Naive thymus-derived CD8-positive, alpha-beta T cell (primary cell): ENCODE results near the gene KCNIP4. TPM values are rescaled to one million over a fixed set of nuclear protein-coding genes. Genes with fewer than 3 reads are reported as not detected.

Source experiments
- ATAC-seq, 2 donors: fragments of 150-1000 bp; cut with Tn5 transposase in 1 of 2; sonication (Bioruptor Pico), chemical (Tn5 transposase) in 1 of 2; 1 replicate in 1 of 2; 2 replicates in 1 of 2; pipeline ENCODE4 v1.10.0; 2021; ENCODE audit warnings: mild to moderate bottlenecking in 2 of 2, moderate library complexity in 2 of 2
- POLR2A ChIA-PET: fragments of 350-600 bp; sonication (Branson Sonifier 250); formaldehyde crosslinking; loops from one replicate; lab custom pipeline; 2021; ENCODE audit warnings: antibody characterized with exemption; lab: Charles Lee
- DNase-seq, 10 donors: peaks; one replicate each; pipeline versions ENCODE4 v3.0.0 to v3.0.0-alpha.2; 2020 to 2022
- H3K27ac Mint-ChIP-seq, 10 donors: one replicate each; pipeline ENCODE4 v1.8.0; 2020 to 2022; ENCODE audit warnings: mild to moderate bottlenecking in 10 of 10, mixed read lengths in 10 of 10, moderate library complexity in 4 of 10, inconsistent platforms in 1 of 10
- H3K27me3 Mint-ChIP-seq, 5 donors: one replicate each; pipeline ENCODE4 v1.8.0; 2021 to 2022; ENCODE audit warnings: mixed read lengths in 5 of 5
- H3K36me3 Mint-ChIP-seq, 3 donors: one replicate each; pipeline ENCODE4 v1.8.0; 2020 to 2022; ENCODE audit warnings: mixed read lengths in 3 of 3, mild to moderate bottlenecking in 2 of 3, inconsistent platforms in 1 of 3
- H3K4me1 Mint-ChIP-seq, 4 donors: one replicate each; pipeline ENCODE4 v1.8.0; 2021 to 2022; ENCODE audit warnings: mixed read lengths in 4 of 4
- H3K4me3 Mint-ChIP-seq, 10 donors: one replicate each; pipeline ENCODE4 v1.8.0; 2020 to 2022; ENCODE audit warnings: mild to moderate bottlenecking in 10 of 10, mixed read lengths in 10 of 10, moderate library complexity in 6 of 10, inconsistent platforms in 1 of 10
- H3K9me3 Mint-ChIP-seq, 9 donors: one replicate each; pipeline ENCODE4 v1.8.0; 2020 to 2022; ENCODE audit warnings: mixed read lengths in 9 of 9, mild to moderate bottlenecking in 3 of 9, inconsistent platforms in 1 of 9, moderate library complexity in 1 of 9
- polyA plus RNA-seq, 3 donors: library from polyadenylated mRNA; unstranded; fragments of 300-500 nt; fragmentation: Illumina TruSeq; gene quantifications; one replicate each; pipeline ENCODE4 v1.2.3, GENCODE V29; 2021
- total RNA-seq, 8 experiments: library from RNA in 2 of 8; stranded (reverse) in 2 of 8; gene quantifications; one replicate each; pipeline ENCODE4 v1.2.3 and lab custom pipeline; 2021 to 2026

KCNIP4 gene
- total and polyA plus RNA-seq, 5 experiments from 2014 or later, result 0.19 to 0.36 TPM; not detected in 3

GRCh38 chr4:21819086-21819485 lies 129.5 kb downstream of the KCNIP4 start:
- Mint-ChIP-seq H3K36me3 (peaks cover 0 to 10% (median 2%) of the 10 kb centered on the region in 3 donors), H3K27me3 (peaks cover 0 to 6% (median 0%) of the 10 kb centered on the region in 5 donors), H3K9me3 (peaks cover 9 to 38% (median 23%) of the 10 kb centered on the region in 9 donors), H3K27ac (no peak overlapping the region), H3K4me3 (no peak overlapping the region), H3K4me1 (no peaks in the 10 kb centered on the region)
- DNase-seq, result no peak
- POLR2A ChIA-PET, result no interaction called here
- ATAC-seq, result no peak

- Mint-ChIP-seq H3K27me3 (no peaks in the 10 kb centered on the region), H3K27ac (no peak overlapping the region), H3K36me3 (peaks cover 0 to 10% (median 2%) of the 10 kb centered on the region in 3 donors), H3K4me1 (no peaks in the 10 kb centered on the region), H3K9me3 (peaks cover 10 to 38% (median 23%) of the 10 kb centered on the region in 9 donors), H3K4me3 (no peak overlapping the region)
- ATAC-seq (no peak), DNase-seq (no peak)
- POLR2A ChIA-PET, result no interaction called here
These were observed 132.8 kb downstream of the KCNIP4 start for GRCh38 chr4:21815651-21816377.

- H3K4me3 Mint-ChIP-seq, result no peak overlapping the region
- peaks cover 0 to 2% (median 0%) of the 10 kb centered on the region in 3 donors for H3K36me3 Mint-ChIP-seq
- H3K27ac Mint-ChIP-seq, result no peak overlapping the region
- peaks cover 0 to 2% (median 0%) of the 10 kb centered on the region in 5 donors for H3K27me3 Mint-ChIP-seq
- peaks cover 0 to 12% (median 4%) of the 10 kb centered on the region in 9 donors for H3K9me3 Mint-ChIP-seq
- POLR2A ChIA-PET, result no interaction called here
- ATAC-seq (no peak), DNase-seq (no peak)
- H3K4me1 Mint-ChIP-seq, result no peaks in the 10 kb centered on the region
These were observed 137.0 kb downstream of the KCNIP4 start for GRCh38 chr4:21811565-21811964.

- ATAC-seq (no peak), DNase-seq (no peak)
- POLR2A ChIA-PET, result no interaction called here
- peaks cover 0 to 6% (median 0%) of the 10 kb centered on the region in 5 donors for H3K27me3 Mint-ChIP-seq
- H3K27ac Mint-ChIP-seq, result no peak overlapping the region
- peaks cover 0 to 2% (median 0%) of the 10 kb centered on the region in 9 donors for H3K9me3 Mint-ChIP-seq
- no peaks in the 10 kb centered on the region for H3K36me3 Mint-ChIP-seq
- H3K4me1 Mint-ChIP-seq, result no peaks in the 10 kb centered on the region
- no peak overlapping the region for H3K4me3 Mint-ChIP-seq
These were observed 141.6 kb downstream of the KCNIP4 start for GRCh38 chr4:21806991-21807390.

GRCh38 chr4:21802406-21802805 lies 146.2 kb downstream of the KCNIP4 start:
- ATAC-seq (no peak), DNase-seq (no peak)
- Mint-ChIP-seq H3K27ac (no peak overlapping the region), H3K9me3 (peaks cover 0 to 2% (median 0%) of the 10 kb centered on the region in 9 donors), H3K4me1 (no peaks in the 10 kb centered on the region), H3K36me3 (no peaks in the 10 kb centered on the region), H3K4me3 (no peak overlapping the region), H3K27me3 (peaks cover 0 to 4% (median 0%) of the 10 kb centered on the region in 5 donors)
- POLR2A ChIA-PET, result no interaction called here

- Mint-ChIP-seq H3K9me3 (peaks cover 0 to 2% (median 0%) of the 10 kb centered on the region in 9 donors), H3K27ac (no peak overlapping the region), H3K36me3 (no peaks in the 10 kb centered on the region), H3K27me3 (peaks cover 0 to 4% (median 0%) of the 10 kb centered on the region in 5 donors), H3K4me1 (no peaks in the 10 kb centered on the region), H3K4me3 (no peak overlapping the region)
- no peak for ATAC-seq
- POLR2A ChIA-PET, result no interaction called here
- DNase-seq, result no peak
These were observed 146.7 kb downstream of the KCNIP4 start for GRCh38 chr4:21801661-21802385.

- POLR2A ChIA-PET, result no interaction called here
- peak in 2 of 10 donors; percentile 40 to 62 for DNase-seq
- peaks cover 0 to 2% (median 0%) of the 10 kb centered on the region in 5 donors for H3K27me3 Mint-ChIP-seq
- H3K36me3 Mint-ChIP-seq, result no peaks in the 10 kb centered on the region
- H3K4me1 Mint-ChIP-seq, result peaks cover 0 to 3% (median 0%) of the 10 kb centered on the region in 4 donors
- peaks cover 0 to 3% (median 0%) of the 10 kb centered on the region in 9 donors for H3K9me3 Mint-ChIP-seq
- ATAC-seq, result peak; percentile 32 to 83
- H3K27ac Mint-ChIP-seq, result peak overlapping the region in 2 of 10 donors; percentile 25 to 83
- no peak overlapping the region for H3K4me3 Mint-ChIP-seq
These were observed 153.5 kb downstream of the KCNIP4 start for GRCh38 chr4:21795091-21795490.

GRCh38 chr4:21792736-21793135 lies 155.8 kb downstream of the KCNIP4 start:
- no peak for DNase-seq
- Mint-ChIP-seq H3K27me3 (peaks cover 0 to 2% (median 0%) of the 10 kb centered on the region in 5 donors), H3K4me3 (no peak overlapping the region), H3K4me1 (peaks cover 0 to 3% (median 0%) of the 10 kb centered on the region in 4 donors), H3K9me3 (peaks cover 0 to 3% (median 0%) of the 10 kb centered on the region in 9 donors), H3K36me3 (no peaks in the 10 kb centered on the region), H3K27ac (no peak overlapping the region)
- no peak for ATAC-seq
- POLR2A ChIA-PET, result no interaction called here

- DNase-seq, result peak in 3 of 10 donors; percentile 9 to 24 (median 16)
- no peak overlapping the region for H3K27ac Mint-ChIP-seq
- H3K4me1 Mint-ChIP-seq, result peaks cover 0 to 2% (median 0%) of the 10 kb centered on the region in 4 donors
- ATAC-seq, result no peak
- H3K4me3 Mint-ChIP-seq, result no peak overlapping the region
- peaks cover 0 to 1% (median 0%) of the 10 kb centered on the region in 9 donors for H3K9me3 Mint-ChIP-seq
- H3K27me3 Mint-ChIP-seq, result peaks cover 0 to 2% (median 0%) of the 10 kb centered on the region in 5 donors
- POLR2A ChIA-PET, result no interaction called here
- H3K36me3 Mint-ChIP-seq, result no peaks in the 10 kb centered on the region
These were observed 158.0 kb downstream of the KCNIP4 start for GRCh38 chr4:21790438-21791029.

- ATAC-seq (no peak), DNase-seq (no peak)
- H3K4me1 Mint-ChIP-seq, result no peaks in the 10 kb centered on the region
- H3K36me3 Mint-ChIP-seq, result peaks cover 0 to 5% (median 0%) of the 10 kb centered on the region in 3 donors
- no peak overlapping the region for H3K27ac Mint-ChIP-seq
- peaks cover 3 to 33% (median 12%) of the 10 kb centered on the region in 5 donors for H3K27me3 Mint-ChIP-seq
- POLR2A ChIA-PET, result no interaction called here
- H3K4me3 Mint-ChIP-seq, result no peak overlapping the region
- peaks cover 0 to 2% (median 0%) of the 10 kb centered on the region in 9 donors for H3K9me3 Mint-ChIP-seq
These were observed 168.4 kb downstream of the KCNIP4 start for GRCh38 chr4:21780148-21780547.

GRCh38 chr4:21778702-21779101 lies 169.9 kb downstream of the KCNIP4 start:
- Mint-ChIP-seq H3K4me3 (no peak overlapping the region), H3K27me3 (peaks cover 3 to 44% (median 20%) of the 10 kb centered on the region in 5 donors), H3K27ac (no peak overlapping the region), H3K4me1 (no peaks in the 10 kb centered on the region), H3K9me3 (peaks cover 0 to 2% (median 0%) of the 10 kb centered on the region in 9 donors), H3K36me3 (peaks cover 0 to 5% (median 0%) of the 10 kb centered on the region in 3 donors)
- no peak for DNase-seq
- POLR2A ChIA-PET, result no interaction called here
- no peak for ATAC-seq

GRCh38 chr4:21775703-21776102 lies 172.9 kb downstream of the KCNIP4 start:
- POLR2A ChIA-PET, result no interaction called here
- no peak overlapping the region for H3K4me3 Mint-ChIP-seq
- ATAC-seq (no peak), DNase-seq (no peak)
- H3K4me1 Mint-ChIP-seq, result no peaks in the 10 kb centered on the region
- H3K9me3 Mint-ChIP-seq, result peaks cover 0 to 2% (median 0%) of the 10 kb centered on the region in 9 donors
- peaks cover 0 to 5% (median 0%) of the 10 kb centered on the region in 3 donors for H3K36me3 Mint-ChIP-seq
- no peak overlapping the region for H3K27ac Mint-ChIP-seq
- peaks cover 4 to 48% (median 26%) of the 10 kb centered on the region in 5 donors for H3K27me3 Mint-ChIP-seq
